Measurements from ENCODE around the gene RHOJ. TPM values are rescaled to one million over a fixed set of nuclear protein-coding genes. Genes with fewer than 3 reads are reported as not detected.

The RHOJ gene
- total and polyA plus RNA-seq, 2 of the 13 experiments (the other 11 are each of a cell fraction or from before 2014, with no cell fraction given) = 0.22 to 1.3 TPM

GRCh38 chr14:63257299-63257698 lies 53.1 kb downstream of the RHOJ start:
- TF ChIP-seq ATAD3A (CRISPR knock-in tag; IDR thresholded peaks at IDR 0.05) (no peak), ELF3 (CRISPR knock-in tag; IDR thresholded peaks at IDR 0.05) (no peak), NR2F6 (IDR thresholded peaks at IDR 0.05) (peak; percentile 15; the same call in 1 of the 2 replicates), NR2F6 (CRISPR knock-in tag; IDR thresholded peaks at IDR 0.05) (no peak)
- TF ChIP-seq, protein P1, sequence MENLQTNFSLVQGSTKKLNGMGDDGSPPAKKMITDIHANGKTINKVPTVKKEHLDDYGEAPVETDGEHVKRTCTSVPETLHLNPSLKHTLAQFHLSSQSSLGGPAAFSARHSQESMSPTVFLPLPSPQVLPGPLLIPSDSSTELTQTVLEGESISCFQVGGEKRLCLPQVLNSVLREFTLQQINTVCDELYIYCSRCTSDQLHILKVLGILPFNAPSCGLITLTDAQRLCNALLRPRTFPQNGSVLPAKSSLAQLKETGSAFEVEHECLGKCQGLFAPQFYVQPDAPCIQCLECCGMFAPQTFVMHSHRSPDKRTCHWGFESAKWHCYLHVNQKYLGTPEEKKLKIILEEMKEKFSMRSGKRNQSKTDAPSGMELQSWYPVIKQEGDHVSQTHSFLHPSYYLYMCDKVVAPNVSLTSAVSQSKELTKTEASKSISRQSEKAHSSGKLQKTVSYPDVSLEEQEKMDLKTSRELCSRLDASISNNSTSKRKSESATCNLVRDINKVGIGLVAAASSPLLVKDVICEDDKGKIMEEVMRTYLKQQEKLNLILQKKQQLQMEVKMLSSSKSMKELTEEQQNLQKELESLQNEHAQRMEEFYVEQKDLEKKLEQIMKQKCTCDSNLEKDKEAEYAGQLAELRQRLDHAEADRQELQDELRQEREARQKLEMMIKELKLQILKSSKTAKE (CRISPR knock-in tag; IDR thresholded peaks at IDR 0.05; ENCODE audit: borderline replicate concordance) = no peak
- Histone ChIP-seq H3K4me1 (ENCODE audit: insufficient read depth, low read length) (no peaks in the 10 kb centered on the region), H3K9ac (ENCODE audit: insufficient read depth, low read depth, low read length) (no peak overlapping the region), H3K4me3 (replicated peaks in 1 of 3; ENCODE audit: insufficient read depth in 1 of 3, low read depth in 2 of 3, low read length in 3 of 3) (no peak overlapping the region), H4K20me1 (ENCODE audit: insufficient read depth, low read length) (no peaks in the 10 kb centered on the region), H3K27ac (ENCODE audit: extremely low read length, insufficient read depth, low read length) (no peak overlapping the region), H3K27me3 (ENCODE audit: control insufficient read depth in 1 of 2, insufficient read depth in 2 of 2, low read length in 2 of 2) (no peaks in the 10 kb centered on the region), H3K36me3 (replicated peaks in 1 of 2; ENCODE audit: control insufficient read depth in 1 of 2, insufficient read depth in 2 of 2, low read length in 2 of 2) (no peaks in the 10 kb centered on the region), H3K79me2 (ENCODE audit: insufficient read depth, low read length) (no peaks in the 10 kb centered on the region), H3K9me3 (ENCODE audit: low read length) (no peaks in the 10 kb centered on the region), H2AFZ (ENCODE audit: low read length) (no peak overlapping the region), H3K4me2 (ENCODE audit: low read depth, low read length) (no peak overlapping the region)
- ChIA-PET CTCF (ENCODE audit: low intra/inter-chr PET ratio, low total read pairs) (no interaction called here), POLR2A (no interaction called here)
- in situ Hi-C loops (cut with HindIII; ENCODE audit: extremely low pct_ligation_motif_present, low pct_unique_long_range_greater_than_20kb) (no loop called here), intact Hi-C loops (cut with micrococcal nuclease; ENCODE audit: unreplicated experiment) (no loop called here)
- DNase-seq (ENCODE audit: low spot score) = no peak
- ATAC-seq = no peak
- BruUV-seq (replicated peaks) = no TSS peak
- no peak for FAIRE-seq
- WGBS (ENCODE audit: low lambda C conversion rate) = 4% methylated on average over 3 of the region's 4 CpGs

GRCh38 chr14:63262446-63262845 lies 58.2 kb downstream of the RHOJ start:
- H3K4me2 ChIP-seq (ENCODE audit: low read depth, low read length) = no peak overlapping the region
- POLR2A ChIA-PET = no interaction called here
- no peak overlapping the region for H3K9ac ChIP-seq (ENCODE audit: insufficient read depth, low read depth, low read length)
- H3K27ac ChIP-seq (ENCODE audit: extremely low read length, insufficient read depth, low read length) = no peak overlapping the region
- DNase-seq (ENCODE audit: low spot score) (no peak), ATAC-seq (no peak), FAIRE-seq (no peak)
- no peaks in the 10 kb centered on the region for H3K9me3 ChIP-seq (ENCODE audit: low read length)
- H3K36me3 ChIP-seq (replicated peaks in 1 of 2; ENCODE audit: control insufficient read depth in 1 of 2, insufficient read depth in 2 of 2, low read length in 2 of 2) = no peaks in the 10 kb centered on the region
- CTCF ChIA-PET (ENCODE audit: low intra/inter-chr PET ratio, low total read pairs) = no interaction called here
- in situ Hi-C loops (cut with HindIII; ENCODE audit: extremely low pct_ligation_motif_present, low pct_unique_long_range_greater_than_20kb) = no loop called here
- intact Hi-C loops (cut with micrococcal nuclease; ENCODE audit: unreplicated experiment) = no loop called here
- H3K79me2 ChIP-seq (ENCODE audit: insufficient read depth, low read length) = no peaks in the 10 kb centered on the region
- no peaks in the 10 kb centered on the region for H3K4me1 ChIP-seq (ENCODE audit: insufficient read depth, low read length)
- H3K4me3 ChIP-seq (replicated peaks in 1 of 3; ENCODE audit: insufficient read depth in 1 of 3, low read depth in 2 of 3, low read length in 3 of 3) = no peak overlapping the region
- no TSS peak for BruUV-seq (replicated peaks)
- no peaks in the 10 kb centered on the region for H4K20me1 ChIP-seq (ENCODE audit: insufficient read depth, low read length)
- no peaks in the 10 kb centered on the region for H3K27me3 ChIP-seq (ENCODE audit: control insufficient read depth in 1 of 2, insufficient read depth in 2 of 2, low read length in 2 of 2)
- H2AFZ ChIP-seq (ENCODE audit: low read length) = no peak overlapping the region
- whole genome bisulfite sequencing (ENCODE audit: low lambda C conversion rate) = 0% methylated on average over 2 of the region's 2 CpGs
- no peak for TF ChIP-seq HMGXB4 (CRISPR knock-in tag; IDR thresholded peaks at IDR 0.05; ENCODE audit: borderline replicate concordance in 1 of 2, low read depth in 1 of 2)
- no peak for TF ChIP-seq FOXC1 (CRISPR knock-in tag; IDR thresholded peaks at IDR 0.05; ENCODE audit: borderline replicate concordance)
- no peak for TF ChIP-seq CHCHD3 (CRISPR knock-in tag; IDR thresholded peaks at IDR 0.05)
- TF ChIP-seq, protein P2, sequence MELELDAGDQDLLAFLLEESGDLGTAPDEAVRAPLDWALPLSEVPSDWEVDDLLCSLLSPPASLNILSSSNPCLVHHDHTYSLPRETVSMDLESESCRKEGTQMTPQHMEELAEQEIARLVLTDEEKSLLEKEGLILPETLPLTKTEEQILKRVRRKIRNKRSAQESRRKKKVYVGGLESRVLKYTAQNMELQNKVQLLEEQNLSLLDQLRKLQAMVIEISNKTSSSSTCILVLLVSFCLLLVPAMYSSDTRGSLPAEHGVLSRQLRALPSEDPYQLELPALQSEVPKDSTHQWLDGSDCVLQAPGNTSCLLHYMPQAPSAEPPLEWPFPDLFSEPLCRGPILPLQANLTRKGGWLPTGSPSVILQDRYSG (CRISPR knock-in tag; IDR thresholded peaks at IDR 0.05) = no peak
- TF ChIP-seq, protein P3, sequence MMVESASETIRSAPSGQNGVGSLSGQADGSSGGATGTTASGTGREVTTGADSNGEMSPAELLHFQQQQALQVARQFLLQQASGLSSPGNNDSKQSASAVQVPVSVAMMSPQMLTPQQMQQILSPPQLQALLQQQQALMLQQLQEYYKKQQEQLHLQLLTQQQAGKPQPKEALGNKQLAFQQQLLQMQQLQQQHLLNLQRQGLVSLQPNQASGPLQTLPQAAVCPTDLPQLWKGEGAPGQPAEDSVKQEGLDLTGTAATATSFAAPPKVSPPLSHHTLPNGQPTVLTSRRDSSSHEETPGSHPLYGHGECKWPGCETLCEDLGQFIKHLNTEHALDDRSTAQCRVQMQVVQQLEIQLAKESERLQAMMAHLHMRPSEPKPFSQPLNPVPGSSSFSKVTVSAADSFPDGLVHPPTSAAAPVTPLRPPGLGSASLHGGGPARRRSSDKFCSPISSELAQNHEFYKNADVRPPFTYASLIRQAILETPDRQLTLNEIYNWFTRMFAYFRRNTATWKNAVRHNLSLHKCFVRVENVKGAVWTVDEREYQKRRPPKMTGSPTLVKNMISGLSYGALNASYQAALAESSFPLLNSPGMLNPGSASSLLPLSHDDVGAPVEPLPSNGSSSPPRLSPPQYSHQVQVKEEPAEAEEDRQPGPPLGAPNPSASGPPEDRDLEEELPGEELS (CRISPR knock-in tag; IDR thresholded peaks at IDR 0.05) = no peak
- TF ChIP-seq ZNF446 (CRISPR knock-in tag; IDR thresholded peaks at IDR 0.05) = no peak
